ENCODE results near the gene UGP2. TPM values are rescaled to one million over a fixed set of nuclear protein-coding genes. Genes with fewer than 3 reads are reported as not detected.
"Not testable (repeated sequence)": the region's sequence is repeated elsewhere in the genome, so short reads cannot be mapped to it uniquely, and the experiment has no call there.

The UGP2 gene
- total RNA-seq, 1 experiment from 2014 or later, result 324 TPM

GRCh38 chr2:63886445-63886844, 44.7 kb downstream of the UGP2 start:
- Histone ChIP-seq H3K36me3 (replicated peaks; ENCODE audit: control insufficient read depth, insufficient read depth, low read length) (peaks cover 66% of the 10 kb centered on the region), H3K4me3 (ENCODE audit: insufficient read depth, low read depth, low read length) (no peak overlapping the region), H3K27me3 (ENCODE audit: control insufficient read depth, insufficient read depth, low read length) (no peaks in the 10 kb centered on the region)
- no peak for DNase-seq

GRCh38 chr2:63888053-63888452, 46.4 kb downstream of the UGP2 start:
- peaks cover 55% of the 10 kb centered on the region for H3K36me3 ChIP-seq (replicated peaks; ENCODE audit: control insufficient read depth, insufficient read depth, low read length)

GRCh38 chr2:63888490-63889402, 47.0 kb downstream of the UGP2 start:
- Histone ChIP-seq H3K27me3 (ENCODE audit: control insufficient read depth, insufficient read depth, low read length) (no peaks in the 10 kb centered on the region), H3K36me3 (replicated peaks; ENCODE audit: control insufficient read depth, insufficient read depth, low read length) (peaks cover 51% of the 10 kb centered on the region), H3K4me3 (ENCODE audit: insufficient read depth, low read depth, low read length) (no peak overlapping the region)
- no peak for DNase-seq

More at GRCh38 chr2:63888053-63888452, 46.4 kb downstream of the UGP2 start:
- DNase-seq, result no peak
- Histone ChIP-seq H3K27me3 (ENCODE audit: control insufficient read depth, insufficient read depth, low read length) (no peaks in the 10 kb centered on the region), H3K4me3 (ENCODE audit: insufficient read depth, low read depth, low read length) (no peak overlapping the region)

- peaks cover 38% of the 10 kb centered on the region for H3K36me3 ChIP-seq (replicated peaks; ENCODE audit: control insufficient read depth, insufficient read depth, low read length)
These were observed 49.0 kb downstream of the UGP2 start for GRCh38 chr2:63890678-63891077.

GRCh38 chr2:63891488-63892030, 49.9 kb downstream of the UGP2 start:
- no peak for DNase-seq
- no peaks in the 10 kb centered on the region for H3K27me3 ChIP-seq (ENCODE audit: control insufficient read depth, insufficient read depth, low read length)
- H3K36me3 ChIP-seq (replicated peaks; ENCODE audit: control insufficient read depth, insufficient read depth, low read length), result peaks cover 31% of the 10 kb centered on the region
- no peak overlapping the region for H3K4me3 ChIP-seq (ENCODE audit: insufficient read depth, low read depth, low read length)

More at GRCh38 chr2:63890678-63891077, 49.0 kb downstream of the UGP2 start:
- Histone ChIP-seq H3K4me3 (ENCODE audit: insufficient read depth, low read depth, low read length) (no peak overlapping the region), H3K27me3 (ENCODE audit: control insufficient read depth, insufficient read depth, low read length) (no peaks in the 10 kb centered on the region)
- DNase-seq, result no peak

GRCh38 chr2:63893163-63893562, 51.5 kb downstream of the UGP2 start:
- no peak for DNase-seq
- Histone ChIP-seq H3K4me3 (ENCODE audit: insufficient read depth, low read depth, low read length) (no peak overlapping the region), H3K27me3 (ENCODE audit: control insufficient read depth, insufficient read depth, low read length) (no peaks in the 10 kb centered on the region), H3K36me3 (replicated peaks; ENCODE audit: control insufficient read depth, insufficient read depth, low read length) (peaks cover 21% of the 10 kb centered on the region)

- no peak for DNase-seq
- Histone ChIP-seq H3K36me3 (replicated peaks; ENCODE audit: control insufficient read depth, insufficient read depth, low read length) (peaks cover 16% of the 10 kb centered on the region), H3K4me3 (ENCODE audit: insufficient read depth, low read depth, low read length) (no peak overlapping the region), H3K27me3 (ENCODE audit: control insufficient read depth, insufficient read depth, low read length) (no peaks in the 10 kb centered on the region)
These were observed 52.5 kb downstream of the UGP2 start for GRCh38 chr2:63894167-63894566.

GRCh38 chr2:63898839-63899238, 57.1 kb downstream of the UGP2 start:
- peaks cover 3% of the 10 kb centered on the region; the same call in 1 of the 2 replicates for H3K36me3 ChIP-seq (replicated peaks; ENCODE audit: control insufficient read depth, insufficient read depth, low read length)
- H3K27me3 ChIP-seq (ENCODE audit: control insufficient read depth, insufficient read depth, low read length), result no peaks in the 10 kb centered on the region
- no peak for DNase-seq
- H3K4me3 ChIP-seq (ENCODE audit: insufficient read depth, low read depth, low read length), result no peak overlapping the region

- no peak overlapping the region for H3K4me3 ChIP-seq (ENCODE audit: insufficient read depth, low read depth, low read length)
- H3K27me3 ChIP-seq (ENCODE audit: control insufficient read depth, insufficient read depth, low read length), result no peaks in the 10 kb centered on the region
- peaks cover 3% of the 10 kb centered on the region; the same call in 1 of the 2 replicates for H3K36me3 ChIP-seq (replicated peaks; ENCODE audit: control insufficient read depth, insufficient read depth, low read length)
- DNase-seq, result no peak
These were observed 57.9 kb downstream of the UGP2 start for GRCh38 chr2:63899639-63900038.

- Histone ChIP-seq H3K4me3 (ENCODE audit: insufficient read depth, low read depth, low read length) (no peak overlapping the region), H3K27me3 (ENCODE audit: control insufficient read depth, insufficient read depth, low read length) (no peaks in the 10 kb centered on the region), H3K36me3 (replicated peaks; ENCODE audit: control insufficient read depth, insufficient read depth, low read length) (peaks cover under 1% of the 10 kb centered on the region; the same call in 1 of the 2 replicates)
- DNase-seq, result no peak
These were observed 60.5 kb downstream of the UGP2 start for GRCh38 chr2:63902149-63902548.

- no peak overlapping the region for H3K4me3 ChIP-seq (ENCODE audit: insufficient read depth, low read depth, low read length)
- no peaks in the 10 kb centered on the region for H3K27me3 ChIP-seq (ENCODE audit: control insufficient read depth, insufficient read depth, low read length)
- no peak for DNase-seq
- H3K36me3 ChIP-seq (replicated peaks; ENCODE audit: control insufficient read depth, insufficient read depth, low read length), result no peaks in the 10 kb centered on the region
These were observed 61.3 kb downstream of the UGP2 start for GRCh38 chr2:63903003-63903402.

GRCh38 chr2:63914311-63914710, 72.6 kb downstream of the UGP2 start:
- DNase-seq, result no peak
- Histone ChIP-seq H3K36me3 (replicated peaks; ENCODE audit: control insufficient read depth, insufficient read depth, low read length) (no peaks in the 10 kb centered on the region), H3K27me3 (ENCODE audit: control insufficient read depth, insufficient read depth, low read length) (no peaks in the 10 kb centered on the region), H3K4me3 (ENCODE audit: insufficient read depth, low read depth, low read length) (no peak overlapping the region)

- no peak overlapping the region for H3K4me3 ChIP-seq (ENCODE audit: insufficient read depth, low read depth, low read length)
- peak; percentile 2 for DNase-seq
These were observed 85.1 kb downstream of the UGP2 start for GRCh38 chr2:63926815-63927214.

GRCh38 chr2:63932104-63932503, 90.4 kb downstream of the UGP2 start:
- H3K36me3 ChIP-seq (replicated peaks; ENCODE audit: control insufficient read depth, insufficient read depth, low read length); DNase-seq; H3K27me3 ChIP-seq (ENCODE audit: control insufficient read depth, insufficient read depth, low read length); H3K4me3 ChIP-seq (ENCODE audit: insufficient read depth, low read depth, low read length): not testable (repeated sequence)

More at GRCh38 chr2:63926815-63927214, 85.1 kb downstream of the UGP2 start:
- no peaks in the 10 kb centered on the region for H3K36me3 ChIP-seq (replicated peaks; ENCODE audit: control insufficient read depth, insufficient read depth, low read length)
- H3K27me3 ChIP-seq (ENCODE audit: control insufficient read depth, insufficient read depth, low read length), result no peaks in the 10 kb centered on the region
